Keratinocyte (primary cell): Measurements from ENCODE around the gene DET1. TPM values are rescaled to one million over a fixed set of nuclear protein-coding genes. Genes with fewer than 3 reads are reported as not detected.

ENCODE experiments used
- DNase-seq: peaks from one replicate; pipeline ENCODE4 v3.0.0-alpha.2; 2011; ENCODE audit warnings: low read depth, missing footprints, low spot score
- FAIRE-seq: peaks from 2 replicates; lab custom pipeline; 2011; peaks lifted over from hg19 to GRCh38; lab: Jason Lieb, UNC
- H2AFZ ChIP-seq: 2 replicates; pipeline ENCODE4 v1.6.0; 2012; ENCODE audit warnings: low read length, control low read depth, inconsistent platforms; ENCODE audit not compliant: control insufficient read depth
- H3K27ac ChIP-seq: 2 replicates; pipeline ENCODE4 v1.5.1; 2011; ENCODE audit warnings: low read length; ENCODE audit not compliant: control insufficient read depth, insufficient read depth
- H3K27me3 ChIP-seq: 3 replicates; pipeline ENCODE4 v1.6.0; 2011; ENCODE audit warnings: low read length; ENCODE audit not compliant: control insufficient read depth, insufficient read depth; ENCODE audit errors: extremely low read depth
- H3K36me3 ChIP-seq, 2 experiments: 2 replicates in 1 of 2; 3 replicates in 1 of 2; pipeline ENCODE4 v1.5.1; 2011; ENCODE audit warnings: low read length in 2 of 2, mild to moderate bottlenecking in 1 of 2; ENCODE audit not compliant: control insufficient read depth in 2 of 2, insufficient read depth in 2 of 2; ENCODE audit errors: extremely low read depth in 1 of 2
- H3K4me1 ChIP-seq: 3 replicates; pipeline ENCODE4 v1.5.1; 2011; ENCODE audit warnings: low read length; ENCODE audit not compliant: control insufficient read depth, insufficient read depth; ENCODE audit errors: extremely low read depth
- H3K4me2 ChIP-seq: 3 replicates; pipeline ENCODE4 v1.6.0; 2011; ENCODE audit warnings: low read depth, low read length; ENCODE audit not compliant: control insufficient read depth, insufficient read depth; ENCODE audit errors: extremely low read depth
- H3K4me3 ChIP-seq, 3 experiments: fragments of 200-600 bp in 1 of 3; sonication (generic) in 1 of 3; 2 replicates in 2 of 3; 3 replicates in 1 of 3; pipeline ENCODE4 v1.5.1; 2011 to 2016; ENCODE audit warnings: low read length in 3 of 3, mild to moderate bottlenecking in 3 of 3, control low read depth in 2 of 3, inconsistent platforms in 1 of 3, low read depth in 1 of 3, mixed read lengths in 1 of 3, mixed run types in 1 of 3, moderate library complexity in 1 of 3; ENCODE audit not compliant: control insufficient read depth in 2 of 3, insufficient read depth in 2 of 3; ENCODE audit errors: extremely low read depth in 1 of 3
- H3K79me2 ChIP-seq: 2 replicates; pipeline ENCODE4 v1.6.0; 2012; ENCODE audit warnings: low read length; ENCODE audit not compliant: control insufficient read depth, insufficient read depth
- H3K9ac ChIP-seq: 3 replicates; pipeline ENCODE4 v1.6.0; 2011; ENCODE audit warnings: low read length; ENCODE audit not compliant: control insufficient read depth, insufficient read depth; ENCODE audit errors: extremely low read depth
- H3K9me1 ChIP-seq: 3 replicates; pipeline ENCODE4 v1.6.0; 2011; ENCODE audit warnings: low read length; ENCODE audit not compliant: control insufficient read depth, insufficient read depth; ENCODE audit errors: extremely low read depth
- H3K9me3 ChIP-seq: 2 replicates; pipeline ENCODE4 v1.5.1; 2012; ENCODE audit warnings: low read depth, low read length; ENCODE audit not compliant: control insufficient read depth
- H4K20me1 ChIP-seq: 3 replicates; pipeline ENCODE4 v1.6.0; 2011; ENCODE audit warnings: low read length; ENCODE audit not compliant: control insufficient read depth, insufficient read depth; ENCODE audit errors: extremely low read depth
- CTCF ChIP-seq, 3 experiments: IDR thresholded peaks in 1 of 3; conservative IDR thresholded peaks in 1 of 3; optimal IDR thresholded peaks in 1 of 3; 2 replicates in 2 of 3; 3 replicates in 1 of 3; pipeline versions ENCODE3 to v1.5.1; 2011; ENCODE audit warnings: low read length in 3 of 3, mild to moderate bottlenecking in 3 of 3, moderate library complexity in 2 of 3, control low read depth in 1 of 3, inconsistent platforms in 1 of 3; ENCODE audit not compliant: insufficient read depth in 2 of 3; ENCODE audit errors: extremely low read depth in 1 of 3
- EZH2 ChIP-seq: IDR thresholded peaks from one replicate; pipeline ENCODE4 v1.6.1; 2012; ENCODE audit warnings: inconsistent platforms, mild to moderate bottlenecking, low read length, moderate library complexity
- dilution Hi-C: fragments of 300-500 bp; cut with MboI; formaldehyde crosslinking; loops from one replicate; pipeline ENCODE4 v1.7.0; 2020; ENCODE audit warnings: low sequenced_read_pairs; ENCODE audit not compliant: extremely low pct_ligation_motif_present
- polyA plus RNA-seq, 5 experiments: library from polyadenylated mRNA; depleted of rRNA in 3 of 5; stranded (reverse) in 3 of 5; stranded (forward) in 1 of 5; unstranded in 1 of 5; fragments of >200 nt; gene quantifications; 1 replicate in 1 of 5; 2 replicates in 3 of 5; 3 replicates in 1 of 5; pipeline versions ENCODE4 v1.2.1 to v1.2.3, GENCODE V29; 2011 to 2012; ENCODE audit warnings: missing spikeins in 2 of 5, low read depth in 1 of 5, low replicate concordance in 1 of 5

DET1 gene
- polyA plus RNA-seq, 1 donor (not counting 4 experiments of a cell fraction or from before 2014, with no cell fraction given) = 1.1 TPM

GRCh38 chr15:88571852-88572259, 25.4 kb upstream of the DET1 start:
- FAIRE-seq (no peak), DNase-seq (no peak)
- Histone ChIP-seq H3K27me3 (peaks cover 3% of the 10 kb centered on the region), H3K79me2 (no peaks in the 10 kb centered on the region), H3K9ac (no peak overlapping the region), H3K4me1 (no peaks in the 10 kb centered on the region), H3K27ac (no peak overlapping the region), H3K9me3 (no peaks in the 10 kb centered on the region), H2AFZ (no peak overlapping the region), H4K20me1 (no peaks in the 10 kb centered on the region), H3K4me2 (no peak overlapping the region), H3K36me3 (no peaks in the 10 kb centered on the region), H3K9me1 (no peaks in the 10 kb centered on the region), H3K4me3 (no peak overlapping the region)
- dilution Hi-C loops = no loop called here
- TF ChIP-seq EZH2 (no peak), CTCF (optimal IDR thresholded peaks at IDR 0.05 in 1 of 3, IDR thresholded peaks at IDR 0.05 in 1 of 3, conservative IDR thresholded peaks at IDR 0.05 in 1 of 3; ENCODE audit: extremely low read depth in 1 of 3, insufficient read depth in 2 of 3, low read length in 3 of 3) (no peak)

- Histone ChIP-seq H3K4me3 (no peak overlapping the region), H3K9me3 (no peaks in the 10 kb centered on the region), H2AFZ (no peak overlapping the region), H3K27me3 (peaks cover 3% of the 10 kb centered on the region), H3K9me1 (no peaks in the 10 kb centered on the region), H3K9ac (no peak overlapping the region), H4K20me1 (no peaks in the 10 kb centered on the region), H3K79me2 (no peaks in the 10 kb centered on the region), H3K36me3 (no peaks in the 10 kb centered on the region), H3K4me1 (no peaks in the 10 kb centered on the region), H3K27ac (no peak overlapping the region), H3K4me2 (no peak overlapping the region)
- no peak for FAIRE-seq
- TF ChIP-seq EZH2 (no peak), CTCF (optimal IDR thresholded peaks at IDR 0.05 in 1 of 3, IDR thresholded peaks at IDR 0.05 in 1 of 3, conservative IDR thresholded peaks at IDR 0.05 in 1 of 3; ENCODE audit: extremely low read depth in 1 of 3, insufficient read depth in 2 of 3, low read length in 3 of 3) (no peak)
- DNase-seq = no peak
- dilution Hi-C loops = no loop called here
Observed at GRCh38 chr15:88571153-88571851, 24.8 kb upstream of the DET1 start.
